WTC11 (cell line): ENCODE data around the gene UPF2. TPM values are rescaled to one million over a fixed set of nuclear protein-coding genes. Genes with fewer than 3 reads are reported as not detected.

ENCODE experiments used
- ATAC-seq: fragments of 200-7000 bp; cut with Tn5 transposase; 2 replicates; pipeline ENCODE4 v1.10.0; 2021; ENCODE audit warnings: mild to moderate bottlenecking, moderate library complexity
- Bru-seq: library from RNA; stranded (reverse); fragments of 400-500 nt; gene quantifications from one replicate; lab custom pipeline; 2021; lab: Mats Ljungman, UMichigan
- CTCF ChIA-PET: fragments of 300-600 bp; sonication (Branson Sonifier 250); formaldehyde crosslinking; loops from one replicate; lab custom pipeline; 2021; ENCODE audit warnings: antibody characterized with exemption; lab: Charles Lee
- POLR2A ChIA-PET: fragments of 350-600 bp; sonication (Branson Sonifier 250); formaldehyde crosslinking; loops from one replicate; lab custom pipeline; 2021; ENCODE audit warnings: antibody characterized with exemption; lab: Charles Lee
- DNase-seq: peaks from one replicate; pipeline ENCODE4 v3.0.0; 2021; ENCODE audit warnings: low spot score
- H3K27ac Mint-ChIP-seq: 2 replicates; pipeline ENCODE4 v1.8.0; 2021; ENCODE audit warnings: mixed read lengths
- H3K27me3 Mint-ChIP-seq: 2 replicates; pipeline ENCODE4 v1.8.0; 2021; ENCODE audit warnings: low read depth, mild to moderate bottlenecking, moderate library complexity, mixed read lengths
- H3K36me3 Mint-ChIP-seq: 2 replicates; pipeline ENCODE4 v1.8.0; 2021; ENCODE audit warnings: mixed read lengths
- H3K4me1 Mint-ChIP-seq: 2 replicates; pipeline ENCODE4 v1.8.0; 2022; ENCODE audit warnings: mixed read lengths
- H3K4me3 Mint-ChIP-seq: 2 replicates; pipeline ENCODE4 v1.8.0; 2021; ENCODE audit warnings: mild to moderate bottlenecking, moderate library complexity, mixed read lengths
- H3K9me3 Mint-ChIP-seq: 2 replicates; pipeline ENCODE4 v1.8.0; 2021; ENCODE audit warnings: mixed read lengths
- ATF1 ChIP-seq: sonication (generic); formaldehyde crosslinking; IDR thresholded peaks from 2 replicates; pipeline ENCODE4 v1.8.1; 2023; ENCODE audit warnings: mild to moderate bottlenecking, moderate library complexity, missing genetic modification reagents
- ATF6 ChIP-seq: sonication (generic); formaldehyde crosslinking; IDR thresholded peaks from 2 replicates; pipeline ENCODE4 v1.8.1; 2023; ENCODE audit warnings: mild to moderate bottlenecking, missing genetic modification reagents
- CREB1 ChIP-seq: sonication (generic); formaldehyde crosslinking; IDR thresholded peaks from 2 replicates; pipeline ENCODE4 v1.8.0; 2023; ENCODE audit warnings: mild to moderate bottlenecking, missing genetic modification reagents
- ESRRA ChIP-seq: sonication (generic); formaldehyde crosslinking; IDR thresholded peaks from 2 replicates; pipeline ENCODE4 v1.8.1; 2022; ENCODE audit warnings: mild to moderate bottlenecking, missing genetic modification reagents, borderline replicate concordance
- ETV6 ChIP-seq: sonication (generic); formaldehyde crosslinking; IDR thresholded peaks from 2 replicates; pipeline ENCODE4 v1.8.1; 2022; ENCODE audit warnings: mild to moderate bottlenecking, missing genetic modification reagents
- FOXK1 ChIP-seq: sonication (generic); formaldehyde crosslinking; IDR thresholded peaks from 2 replicates; pipeline ENCODE4 v1.8.0; 2022; ENCODE audit warnings: mild to moderate bottlenecking, moderate library complexity, missing genetic modification reagents
- GRHL2 ChIP-seq: fragments of 250-450 bp; sonication (Bioruptor Pico); IDR thresholded peaks from 2 replicates; pipeline ENCODE4 v1.8.0; 2022; ENCODE audit warnings: mild to moderate bottlenecking, moderate library complexity; ENCODE audit not compliant: insufficient replicate concordance, severe bottlenecking
- GTF2I ChIP-seq: fragments of 250-450 bp; sonication (Bioruptor Pico); conservative IDR thresholded peaks from 2 replicates; pipeline ENCODE4 v1.4.0; 2021; ENCODE audit warnings: mild to moderate bottlenecking
- JUN ChIP-seq: sonication (generic); formaldehyde crosslinking; IDR thresholded peaks from 2 replicates; pipeline ENCODE4 v1.8.0; 2023; ENCODE audit warnings: mild to moderate bottlenecking, missing genetic modification reagents
- MAX ChIP-seq: sonication (generic); formaldehyde crosslinking; IDR thresholded peaks from 2 replicates; pipeline ENCODE4 v1.8.0; 2022; ENCODE audit warnings: mild to moderate bottlenecking, missing genetic modification reagents
- MYBL2 ChIP-seq: sonication (generic); formaldehyde crosslinking; IDR thresholded peaks from 2 replicates; pipeline ENCODE4 v1.8.1; 2023; ENCODE audit warnings: mild to moderate bottlenecking, moderate library complexity, missing genetic modification reagents
- NFYB ChIP-seq: sonication (generic); formaldehyde crosslinking; conservative IDR thresholded peaks from 2 replicates; pipeline ENCODE4 v1.8.0; 2022; ENCODE audit warnings: low read depth, missing genetic modification reagents
- NR3C1 ChIP-seq: sonication (generic); formaldehyde crosslinking; conservative IDR thresholded peaks from 2 replicates; pipeline ENCODE4 v1.8.1; 2023; ENCODE audit warnings: low read depth, mild to moderate bottlenecking, missing genetic modification reagents
- RELA ChIP-seq: sonication (generic); formaldehyde crosslinking; IDR thresholded peaks from 2 replicates; pipeline ENCODE4 v1.8.1; 2022; ENCODE audit warnings: missing genetic modification reagents, mild to moderate bottlenecking, borderline replicate concordance
- SP1 ChIP-seq: sonication (generic); formaldehyde crosslinking; conservative IDR thresholded peaks from 2 replicates; pipeline ENCODE4 v1.8.1; 2022; ENCODE audit warnings: missing genetic modification reagents
- STAT6 ChIP-seq: sonication (generic); formaldehyde crosslinking; conservative IDR thresholded peaks from 2 replicates; pipeline ENCODE4 v1.8.1; 2023; ENCODE audit warnings: mild to moderate bottlenecking, low read depth, missing genetic modification reagents, moderate library complexity
- TP53 ChIP-seq: sonication (generic); formaldehyde crosslinking; IDR thresholded peaks from 2 replicates; pipeline ENCODE4 v1.8.1; 2023; ENCODE audit warnings: mild to moderate bottlenecking, missing genetic modification reagents
- USF1 ChIP-seq: sonication (generic); formaldehyde crosslinking; IDR thresholded peaks from 2 replicates; pipeline ENCODE4 v1.8.0; 2022; ENCODE audit warnings: mild to moderate bottlenecking, missing genetic modification reagents
- USF2 ChIP-seq: sonication (generic); formaldehyde crosslinking; IDR thresholded peaks from 2 replicates; pipeline ENCODE4 v1.8.1; 2023; ENCODE audit warnings: mild to moderate bottlenecking, missing genetic modification reagents, moderate library complexity
- ZNF232 ChIP-seq: sonication (generic); formaldehyde crosslinking; IDR thresholded peaks from 2 replicates; pipeline ENCODE4 v1.8.0; 2022; ENCODE audit warnings: mild to moderate bottlenecking, missing genetic modification reagents
- ZNF281 ChIP-seq: sonication (generic); formaldehyde crosslinking; IDR thresholded peaks from 2 replicates; pipeline ENCODE4 v1.8.0; 2023; ENCODE audit warnings: mild to moderate bottlenecking, missing genetic modification reagents
- ZNF423 ChIP-seq: fragments of 250-450 bp; sonication (Bioruptor Pico); IDR thresholded peaks from 2 replicates; pipeline ENCODE4 v2.1.2; 2022; ENCODE audit warnings: mild to moderate bottlenecking, moderate library complexity
- long read RNA-seq, 3 experiments: library from RNA in 1 of 3; library from capped mRNA in 1 of 3; library from polyadenylated mRNA in 1 of 3; unstranded in 2 of 3; stranded (forward) in 1 of 3; transcript quantifications; one replicate each; pipeline ENCODE4 v2.0.0, GENCODE V29; 2021
- total RNA-seq: library from RNA; stranded (reverse); gene quantifications from 3 replicates; pipeline ENCODE4 v1.2.3, GENCODE V29; 2021

UPF2 gene
- 24.3 to 26.0 TPM (median 25.6 TPM) in 3 replicates for total RNA-seq
- Bru-seq, nascent RNA: percentile 76 among the genes with signal in this experiment
- long read RNA-seq, experiment 1, full-length matches to known transcripts: 152 of 245 reads
- long read RNA-seq, experiment 1, partial matches to known transcripts: 54 of 245 reads
- long read RNA-seq, experiment 1, other reads (novel, unspliced or antisense): 39 of 245 reads
- long read RNA-seq, experiment 2, full-length matches to known transcripts: 4 of 45 reads
- long read RNA-seq, experiment 2, partial matches to known transcripts: 29 of 45 reads
- long read RNA-seq, experiment 2, other reads (novel, unspliced or antisense): 12 of 45 reads
- long read RNA-seq, experiment 3, full-length matches to known transcripts: 2 of 6 reads
- long read RNA-seq, experiment 3, partial matches to known transcripts: 4 of 6 reads
- long read RNA-seq, experiment 3, other reads (novel, unspliced or antisense): 0 of 6 reads

GRCh38 chr10:12042797-12043651 is at the start of gene UPF2:
Gene UPF2 (minus strand): TSS chr10:12042809. CDS start chr10:12035423, 7,386 bp downstream.
- CTCF ChIA-PET: interaction anchor here (1.0 to 1.9 kb wide), 5 partner anchors 56 to 260 kb away, joined by 3 to 5 read pairs (median 3); partner anchors contain the start of genes CDC123 and NUDT5
- Mint-ChIP-seq H3K4me3 (peak within 1 kb of the TSS; percentile 92), H3K27ac (peak within 1 kb of the TSS; percentile 100), H3K9me3 (no peaks in the 10 kb centered on the region), H3K4me1 (peaks cover 22% of the 10 kb centered on the region), H3K36me3 (no peaks in the 10 kb centered on the region), H3K27me3 (no peaks in the 10 kb centered on the region)
- POLR2A ChIA-PET: interaction anchor here (0.5 to 1.2 kb wide), 8 partner anchors 21 to 1438 kb away, joined by 3 to 7 read pairs (median 4); partner anchors contain the start of genes CDC123, DHTKD1 and NUDT5
- DNase-seq (peak; percentile 97), ATAC-seq (peak; percentile 94)
- TF ChIP-seq ZNF281: peak; percentile 90; the same call in 1 of the 2 replicates
- 0 out of 2 replicates have a peak, but pooled peaks have one; percentile 23 for TF ChIP-seq NFYB (CRISPR knock-in tag)
- 0 out of 2 replicates have a peak, but pooled peaks have one; percentile 23 for TF ChIP-seq FOXK1
- no peak for TF ChIP-seq RELA
- TF ChIP-seq USF2 (CRISPR knock-in tag): peak; percentile 94
- TF ChIP-seq USF1 (CRISPR knock-in tag): peak; percentile 92
- TF ChIP-seq JUN (CRISPR knock-in tag): no peak
- TF ChIP-seq NR3C1 (CRISPR knock-in tag): 0 out of 2 replicates have a peak, but pooled peaks have one; percentile 20
- TF ChIP-seq ETV6 (CRISPR knock-in tag): 0 out of 2 replicates have a peak, but pooled peaks have one; percentile 40
- TF ChIP-seq GRHL2 (CRISPR knock-in tag): no peak
- no peak for TF ChIP-seq ZNF423
- peak; percentile 92 for TF ChIP-seq SP1 (CRISPR knock-in tag)
- TF ChIP-seq MAX (CRISPR knock-in tag): peak; percentile 51; the same call in 1 of the 2 replicates
- peak; percentile 41; the same call in 1 of the 2 replicates for TF ChIP-seq MYBL2
- no peak for TF ChIP-seq ZNF232 (CRISPR knock-in tag)

- Mint-ChIP-seq H3K27me3 (no peaks in the 10 kb centered on the region), H3K27ac (no peak overlapping the region), H3K9me3 (no peaks in the 10 kb centered on the region), H3K4me1 (no peaks in the 10 kb centered on the region), H3K36me3 (peaks cover 72% of the 10 kb centered on the region), H3K4me3 (no peak overlapping the region)
- POLR2A ChIA-PET: no interaction called here
- ATAC-seq (no peak), DNase-seq (no peak)
- CTCF ChIA-PET: no interaction called here
- no peak for TF ChIP-seq STAT6 (CRISPR knock-in tag)
- TF ChIP-seq ATF1 (CRISPR knock-in tag): no peak
- TF ChIP-seq TP53 (CRISPR knock-in tag): no peak
- no peak for TF ChIP-seq GTF2I (CRISPR knock-in tag)
- TF ChIP-seq ESRRA: no peak
- TF ChIP-seq CREB1 (CRISPR knock-in tag): no peak
- TF ChIP-seq ATF6 (CRISPR knock-in tag): no peak
- TF ChIP-seq MYBL2: no peak
These were observed 48.8 kb upstream of the UPF2 start for GRCh38 chr10:12091421-12091820.
